Heart left ventricle (tissue), 16 donors: ENCODE data around the gene TEF. TPM values are rescaled to one million over a fixed set of nuclear protein-coding genes. Genes with fewer than 3 reads are reported as not detected.

Experiments
- ATAC-seq, 4 donors: fragments of 200-7000 bp; cut with Tn5 transposase; one replicate each; pipeline ENCODE4 v1.9.1; 2020 to 2022; ENCODE audit warnings: moderate library complexity in 4 of 4, mild to moderate bottlenecking in 3 of 4, moderate number of reproducible peaks in 1 of 4
- DNase-seq, 5 donors: peaks; one replicate each; pipeline ENCODE4 v3.0.0-alpha.2; 2020
- H3K27ac ChIP-seq, 12 donors: fragments of 200-600 bp; sonication (generic) in 4 of 12; one replicate each; pipeline versions ENCODE4 v1.5.0 to v1.8.0; 2016 to 2022; ENCODE audit warnings: mild to moderate bottlenecking in 2 of 12
- H3K27me3 ChIP-seq, 9 donors: fragments of 200-600 bp; sonication (generic) in 2 of 9; one replicate each; pipeline versions ENCODE4 v1.5.1 to v1.8.0; 2016 to 2022; ENCODE audit warnings: mild to moderate bottlenecking in 3 of 9
- H3K36me3 ChIP-seq, 9 donors: fragments of 200-600 bp; sonication (generic) in 2 of 9; one replicate each; pipeline versions ENCODE4 v1.5.0 to v1.8.0; 2018 to 2022; ENCODE audit warnings: mild to moderate bottlenecking in 2 of 9
- H3K4me1 ChIP-seq, 12 donors: fragments of 200-600 bp; sonication (generic) in 4 of 12; one replicate each; pipeline versions ENCODE4 v1.5.0 to v1.8.0; 2016 to 2022; ENCODE audit warnings: mild to moderate bottlenecking in 3 of 12
- H3K4me3 ChIP-seq, 12 donors: fragments of 200-600 bp; sonication (generic) in 4 of 12; one replicate each; pipeline versions ENCODE4 v1.5.0 to v1.8.0; 2017 to 2022; ENCODE audit warnings: mild to moderate bottlenecking in 9 of 12, moderate library complexity in 4 of 12
- H3K9me3 ChIP-seq, 12 donors: fragments of 200-600 bp; sonication (generic) in 4 of 12; one replicate each; pipeline versions ENCODE4 v1.5.0 to v1.8.0; 2016 to 2022; ENCODE audit warnings: mild to moderate bottlenecking in 1 of 12
- POLR2A ChIP-seq, 2 donors: fragments of 450-650 bp; IDR thresholded peaks; one replicate each; pipeline ENCODE4 v1.6.1; 2017; ENCODE audit warnings: antibody characterized with exemption in 2 of 2, mild to moderate bottlenecking in 2 of 2, moderate library complexity in 2 of 2
- WGBS, 4 donors: extraction: QIAGEN DNeasy Blood & Tissue Kit in 2 of 4; methylation state at CpG; one replicate each; pipeline versions ENCODE4 v1.1.5 to v1.1.7; 2013 to 2018; 5-methylcytosine and 5-hydroxymethylcytosine counted together
- intact Hi-C, 10 donors: fragments of 100-400 bp; cut with DNase I; formaldehyde crosslinking; loops; one replicate each; pipeline versions ENCODE4 v1.11.1 to v1.14.2; 2022
- polyA plus RNA-seq, 2 donors: library from polyadenylated mRNA; stranded (reverse); fragments of 200-250 nt; gene quantifications; one replicate each; pipeline ENCODE4 v1.2.3, GENCODE V29; 2013
- total RNA-seq, 9 donors: library from RNA; depleted of rRNA in 2 of 9; stranded (reverse); fragments of >200 nt in 2 of 9; fragmentation: NEBNext Ultra II Directional in 3 of 9; extraction: Animal tissue kit (Norgen Biotek cat#: 25700) in 3 of 9; gene quantifications; one replicate each; pipeline versions ENCODE4 v1.1.0 to v1.2.4, GENCODE V29; 2016 to 2023
- TF ChIP-seq, protein P1 (sequence below), 12 donors: fragments of 200-600 bp; sonication (generic) in 4 of 12; IDR thresholded peaks; one replicate each; pipeline versions ENCODE4 v1.5.0 to v1.8.0; 2018 to 2022; ENCODE audit warnings: antibody characterized with exemption in 12 of 12, mild to moderate bottlenecking in 5 of 12
- donor health status: ischemic (EF 13 %, LVEDD 7.1; RV severe dilation, severe dysfunction).
- donor health status: healthy with polysubstance abuse.
- donor health status: DM: no; HTN: yes; CAD: no.
- donor health status: DM: no; HTN: no; CAD: no.
- donor health status: ischemic (EF 25% LVEDD 6.9; RV normal size, moderate dysfunction).
- donor health status: ischemic (EF 25% LVEDD 5.7; RV mildly dilated, moderate dysfunction).
- donor health status: healthy.
- donor health status: DM: yes; HTN: yes; CAD: no.
- donor health status: ischemic (EF 35%, LVEDD 5.7; RV mildly dilated, moderate dysfunction).
- donor health status: nonischemic (EF 11% LVEDD 7.7; RV severe dilation, severe dysfunction).
- donor health status: DM: yes; HTN: yes; CAD: no.
- donor health status: PGD.
- donor health status: ischemic (EF 29% LVEDD 5.4; RV normal size, mild dysfunction).
- donor health status: nonischemic (EF 23%, LVEDD 6.1; RV moderate dilation, normal function).

TEF gene
- total and polyA plus RNA-seq, 11 donors: 7.2 to 35.3 (median 17.9) TPM

DNA sequence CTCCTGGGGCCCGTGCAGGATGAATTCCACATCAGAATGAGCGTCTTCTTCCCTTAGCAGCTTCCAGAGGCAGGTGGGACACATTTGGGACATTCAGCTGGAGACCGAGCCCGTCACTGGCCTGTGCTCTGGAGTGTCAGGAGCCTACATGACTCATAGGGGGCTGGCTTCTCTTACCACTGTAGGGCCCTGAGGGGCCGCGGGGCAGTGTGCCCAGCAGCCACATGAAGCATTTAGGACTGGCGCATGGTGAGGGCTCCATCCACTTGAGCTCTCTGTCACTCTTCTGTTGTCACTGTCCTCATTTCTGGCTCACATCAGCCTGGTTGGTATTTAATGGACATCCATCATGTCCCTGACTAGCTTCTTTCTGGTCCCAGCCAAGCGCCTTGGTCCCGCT is 38.0 kb upstream of the TEF start:
- intact Hi-C loops: no loop called here
- DNase-seq: peak in 1 of 5 donors; percentile 16
- no peak overlapping the region for H3K27ac ChIP-seq

DNA sequence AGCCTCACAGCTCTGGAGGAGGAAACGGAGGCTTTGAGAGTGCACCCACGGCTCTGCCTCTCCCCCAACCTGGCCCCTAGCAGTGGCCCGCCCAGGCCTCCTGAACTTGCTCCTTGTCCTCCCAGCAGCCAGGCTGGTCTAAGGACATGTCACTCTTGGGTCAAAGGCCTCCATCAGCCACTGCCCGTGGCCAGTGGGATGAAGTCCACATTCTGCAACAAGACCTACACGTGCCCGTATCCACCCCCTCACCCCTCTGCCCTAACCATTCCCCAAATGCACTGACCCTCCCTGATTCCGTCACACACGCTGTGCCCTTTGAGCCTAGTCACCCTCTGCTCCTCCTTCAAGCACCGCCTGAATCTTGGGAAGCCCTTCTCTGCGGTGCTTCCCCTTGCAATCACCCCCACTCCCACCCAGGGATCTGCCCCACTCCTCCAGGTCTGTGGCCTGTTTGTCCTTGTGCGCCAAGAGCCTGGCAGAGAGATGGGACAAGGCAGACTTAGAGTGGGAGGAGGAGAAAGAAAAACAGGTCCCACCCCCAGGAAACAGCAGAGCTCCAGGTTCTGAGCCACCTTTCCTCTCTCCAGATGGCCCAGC is 37.5 kb upstream of the TEF start:
- H3K4me3 ChIP-seq: no peak overlapping the region
- no peak overlapping the region for H3K27ac ChIP-seq
- H3K9me3 ChIP-seq: no peaks in the 10 kb centered on the region
- H3K4me1 ChIP-seq: peaks cover 0 to 10% (median 0%) of the 10 kb centered on the region in 12 donors
- DNase-seq: no peak
- intact Hi-C loops: no loop called here
- TF ChIP-seq, protein P1, sequence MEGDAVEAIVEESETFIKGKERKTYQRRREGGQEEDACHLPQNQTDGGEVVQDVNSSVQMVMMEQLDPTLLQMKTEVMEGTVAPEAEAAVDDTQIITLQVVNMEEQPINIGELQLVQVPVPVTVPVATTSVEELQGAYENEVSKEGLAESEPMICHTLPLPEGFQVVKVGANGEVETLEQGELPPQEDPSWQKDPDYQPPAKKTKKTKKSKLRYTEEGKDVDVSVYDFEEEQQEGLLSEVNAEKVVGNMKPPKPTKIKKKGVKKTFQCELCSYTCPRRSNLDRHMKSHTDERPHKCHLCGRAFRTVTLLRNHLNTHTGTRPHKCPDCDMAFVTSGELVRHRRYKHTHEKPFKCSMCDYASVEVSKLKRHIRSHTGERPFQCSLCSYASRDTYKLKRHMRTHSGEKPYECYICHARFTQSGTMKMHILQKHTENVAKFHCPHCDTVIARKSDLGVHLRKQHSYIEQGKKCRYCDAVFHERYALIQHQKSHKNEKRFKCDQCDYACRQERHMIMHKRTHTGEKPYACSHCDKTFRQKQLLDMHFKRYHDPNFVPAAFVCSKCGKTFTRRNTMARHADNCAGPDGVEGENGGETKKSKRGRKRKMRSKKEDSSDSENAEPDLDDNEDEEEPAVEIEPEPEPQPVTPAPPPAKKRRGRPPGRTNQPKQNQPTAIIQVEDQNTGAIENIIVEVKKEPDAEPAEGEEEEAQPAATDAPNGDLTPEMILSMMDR (IDR thresholded peaks at IDR 0.05): no peak
- no peak for TF ChIP-seq POLR2A (IDR thresholded peaks at IDR 0.05)
- WGBS, 4 donors: 92 to 94% (median 93%) methylated on average over 8 to 11 of the region's 11 CpGs
- peaks cover 2 to 98% (median 94%) of the 10 kb centered on the region in 9 donors for H3K36me3 ChIP-seq
- H3K27me3 ChIP-seq: no peaks in the 10 kb centered on the region
- ATAC-seq: no peak

More for the DNA sequence above, 38.0 kb upstream of the TEF start:
- 86 to 97% (median 94%) methylated on average over 7 to 9 of the region's 9 CpGs for WGBS, 4 donors
- ATAC-seq: no peak
- Histone ChIP-seq H3K4me1 (peaks cover 0 to 10% (median 0%) of the 10 kb centered on the region in 12 donors), H3K27me3 (no peaks in the 10 kb centered on the region), H3K9me3 (no peaks in the 10 kb centered on the region), H3K4me3 (no peak overlapping the region), H3K36me3 (peaks cover 2 to 98% (median 93%) of the 10 kb centered on the region in 9 donors)
- no peak for TF ChIP-seq POLR2A (IDR thresholded peaks at IDR 0.05)
- TF ChIP-seq, protein P1 (IDR thresholded peaks at IDR 0.05): no peak

DNA sequence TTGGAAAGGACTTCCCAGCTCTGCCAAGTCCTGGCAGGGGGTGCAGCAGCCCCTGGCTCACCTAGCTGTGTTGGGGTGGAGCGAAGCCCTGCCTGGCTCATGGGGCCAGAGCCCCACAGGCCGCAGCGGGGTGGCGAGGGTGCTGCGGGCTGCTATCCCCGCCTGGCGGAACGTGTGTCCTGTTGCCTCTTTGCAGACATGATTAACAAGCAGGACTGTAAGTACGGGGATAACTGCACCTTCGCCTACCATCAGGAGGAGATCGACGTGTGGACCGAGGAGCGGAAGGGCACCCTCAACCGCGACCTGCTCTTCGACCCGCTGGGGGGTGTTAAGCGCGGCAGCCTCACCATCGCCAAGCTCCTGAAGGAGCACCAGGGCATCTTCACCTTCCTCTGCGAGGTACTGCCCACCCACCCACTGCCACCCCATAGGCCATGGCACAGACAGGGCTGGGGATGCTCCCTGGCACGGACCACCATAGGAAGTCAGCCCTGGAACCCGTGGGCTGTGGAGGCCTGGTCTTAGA is 35.9 kb upstream of the TEF start:
- TF ChIP-seq, protein P1 (IDR thresholded peaks at IDR 0.05): no peak
- 95 to 96% (median 95%) methylated on average over 21 to 24 of the region's 24 CpGs for WGBS, 4 donors
- ATAC-seq (no peak), DNase-seq (no peak)
- H3K27me3 ChIP-seq: no peaks in the 10 kb centered on the region
- H3K4me1 ChIP-seq: peaks cover 0 to 10% (median 0%) of the 10 kb centered on the region in 12 donors
- H3K9me3 ChIP-seq: no peaks in the 10 kb centered on the region
- H3K4me3 ChIP-seq: no peak overlapping the region
- H3K27ac ChIP-seq: no peak overlapping the region
- peaks cover 2 to 98% (median 94%) of the 10 kb centered on the region in 9 donors for H3K36me3 ChIP-seq
- intact Hi-C loops: no loop called here

DNA sequence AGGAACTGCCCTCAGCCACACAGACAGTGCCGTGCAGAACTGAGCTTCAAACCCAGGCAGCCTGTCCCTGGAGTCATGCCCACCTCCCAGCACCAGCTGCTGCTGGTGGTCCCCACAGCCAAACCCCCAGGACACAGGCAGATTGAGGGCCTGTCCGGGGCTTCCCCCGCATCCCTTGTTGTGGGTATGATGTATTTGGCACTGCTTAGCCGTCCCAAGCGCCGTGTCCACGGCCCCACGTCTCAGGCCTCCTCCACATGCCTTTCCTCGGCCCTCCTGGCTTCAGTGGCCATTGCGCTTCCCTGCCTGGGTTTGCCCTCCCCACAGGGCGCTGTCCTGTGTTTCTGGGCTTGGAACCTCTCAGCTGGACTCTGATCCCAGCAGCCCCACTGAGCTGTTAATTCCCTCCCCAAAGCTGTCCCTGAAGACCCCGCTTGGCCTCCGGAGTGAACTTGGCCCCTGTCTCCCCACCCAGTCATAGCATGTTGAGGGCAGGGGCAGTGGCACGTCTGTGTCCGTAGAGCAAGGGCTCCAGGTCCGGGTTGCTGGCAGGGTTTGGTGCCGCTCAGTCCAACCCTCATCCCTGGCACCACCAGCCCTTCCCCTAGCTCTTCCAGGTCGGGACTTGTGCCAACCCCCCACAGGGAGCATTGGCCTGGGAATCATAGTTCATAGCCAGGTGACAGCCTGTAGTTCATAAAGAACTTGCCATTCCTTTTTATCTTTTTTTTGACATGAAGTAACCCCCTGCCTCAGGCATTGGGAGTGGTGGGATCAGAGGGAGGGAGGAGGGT is 34.5 kb upstream of the TEF start:
- TF ChIP-seq, protein P1 (IDR thresholded peaks at IDR 0.05): no peak
- TF ChIP-seq POLR2A (IDR thresholded peaks at IDR 0.05): no peak
- Histone ChIP-seq H3K36me3 (peaks cover 2 to 100% (median 95%) of the 10 kb centered on the region in 9 donors), H3K4me1 (peaks cover 0 to 10% (median 0%) of the 10 kb centered on the region in 12 donors), H3K4me3 (no peak overlapping the region), H3K9me3 (no peaks in the 10 kb centered on the region), H3K27ac (peak overlapping the region in 1 of 12 donors; percentile 17), H3K27me3 (no peaks in the 10 kb centered on the region)
- WGBS, 4 donors: 74 to 82% (median 78%) methylated on average over 18 of the region's 18 CpGs
- DNase-seq (peak in 2 of 5 donors; percentile 46 to 77), ATAC-seq (peak in 3 of 4 donors; percentile 45 to 73 (median 51))
- intact Hi-C loops: no loop called here
